ENCODE data around the gene CLEC10A. TPM values are rescaled to one million over a fixed set of nuclear protein-coding genes. Genes with fewer than 3 reads are reported as not detected.

The CLEC10A gene
- total and polyA plus RNA-seq, 2 donors (not counting 3 experiments of a cell fraction or from before 2014, with no cell fraction given), result 0.14 TPM; not detected in 1

DNA sequence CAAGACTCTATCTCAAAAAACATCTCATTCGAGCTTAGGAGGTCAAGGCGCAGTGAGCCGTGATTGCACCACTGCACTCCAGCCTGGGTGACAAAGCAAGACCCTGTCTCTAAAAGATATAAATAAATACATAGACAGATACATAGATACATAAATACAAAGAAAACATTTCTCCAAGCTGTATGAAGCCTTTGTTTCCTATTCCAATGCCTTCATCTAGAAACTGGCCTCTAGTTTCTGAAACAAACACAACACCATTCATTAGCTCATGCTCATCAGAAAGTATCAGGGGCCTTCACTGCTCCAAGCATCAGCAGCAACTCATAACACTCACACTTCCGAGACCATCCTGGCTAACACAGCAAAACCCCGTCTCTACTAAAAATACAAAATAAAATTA, 44.9 kb upstream of the CLEC10A start:
- Histone ChIP-seq H3K4me1 (ENCODE audit: control insufficient read depth, extremely low read depth, insufficient read depth, low read length) (peaks cover 8% of the 10 kb centered on the region), H3K4me3 (replicated peaks in 1 of 3; ENCODE audit: insufficient read depth in 1 of 3, low read depth in 1 of 3, low read length in 3 of 3) (no peak overlapping the region), H3K27me3 (ENCODE audit: control insufficient read depth in 2 of 2, insufficient read depth in 2 of 2, low read length in 2 of 2) (peaks cover 0 to 5% of the 10 kb centered on the region in 2 experiments), H3K36me3 (ENCODE audit: control insufficient read depth in 2 of 2, extremely low read depth in 1 of 2, insufficient read depth in 2 of 2, low read length in 2 of 2) (no peaks in the 10 kb centered on the region), H3K4me2 (ENCODE audit: insufficient read depth, low read length) (no peak overlapping the region), H3K9me3 (replicated peaks; ENCODE audit: control insufficient read depth, insufficient read depth, low read length) (no peaks in the 10 kb centered on the region), H3K9me1 (replicated peaks; ENCODE audit: control insufficient read depth, extremely low read depth, insufficient read depth, low read length) (no peaks in the 10 kb centered on the region), H3K27ac (ENCODE audit: insufficient read depth, low read depth, low read length) (no peak overlapping the region), H2AFZ (ENCODE audit: low read depth, low read length) (no peak overlapping the region), H4K20me1 (replicated peaks; ENCODE audit: control insufficient read depth, extremely low read depth, insufficient read depth, low read length) (no peaks in the 10 kb centered on the region), H3K79me2 (ENCODE audit: control insufficient read depth, insufficient read depth, low read length) (no peaks in the 10 kb centered on the region), H3K9ac (replicated peaks; ENCODE audit: extremely low read depth, insufficient read depth, low read length) (no peak overlapping the region)
- no peak for DNase-seq (ENCODE audit: low read depth, low spot score)
- POLR2A ChIA-PET, result no interaction called here
- BruUV-seq (replicated peaks), result no TSS peak
- intact Hi-C loops (cut with micrococcal nuclease) (loop anchor here (10.0 kb wide), 1 partner anchor 1210 kb away; the partner anchor contains the start of gene ODF4), dilution Hi-C loops (cut with MboI; ENCODE audit: extremely low pct_ligation_motif_present, low sequenced_read_pairs) (no loop called here)
- FAIRE-seq, result no peak
- CTCF ChIA-PET, result interaction anchor here (0.7 to 1.4 kb wide), 3 partner anchors 9 to 85 kb away, joined by 3 read pairs; no protein-coding TSS in a partner anchor
- TF ChIP-seq FOS (IDR thresholded peaks at IDR 0.05; ENCODE audit: borderline replicate concordance, insufficient read depth, low read length) (no peak), POLR2A (IDR thresholded peaks at IDR 0.05; ENCODE audit: low read depth, low read length) (no peak), POLR2AphosphoS5 (IDR thresholded peaks at IDR 0.05; ENCODE audit: insufficient read depth, low read depth, low read length) (no peak), JUN (IDR thresholded peaks at IDR 0.05; ENCODE audit: borderline replicate concordance, insufficient read depth, insufficient read length, low read depth) (no peak)

DNA sequence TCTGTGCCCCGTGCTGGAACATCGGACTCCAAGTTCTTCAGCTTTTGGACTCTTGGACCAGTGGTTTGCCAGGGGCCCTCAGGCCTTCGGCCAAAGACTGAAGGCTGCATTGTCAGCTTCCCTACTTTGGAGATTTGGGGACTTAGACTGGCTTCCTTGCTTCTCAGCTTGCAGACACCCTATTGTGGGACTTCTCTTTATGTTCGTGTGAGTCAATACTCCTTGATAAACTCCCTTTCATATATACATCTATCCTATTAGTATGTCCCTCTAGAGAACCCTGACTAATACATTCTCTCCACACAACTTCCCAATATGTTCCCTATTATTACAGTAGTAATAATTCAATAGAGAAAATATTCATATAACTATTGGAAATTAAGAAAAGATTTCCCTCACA, 43.8 kb upstream of the CLEC10A start:
- FAIRE-seq (no peak), DNase-seq (ENCODE audit: low read depth, low spot score) (no peak)
- ChIA-PET CTCF (interaction anchor here (0.8 to 1.4 kb wide), 2 partner anchors 8 kb away, joined by 3 read pairs; no protein-coding TSS in a partner anchor), POLR2A (interaction anchor here (0.6 kb wide), 1 partner anchor 71 kb away, joined by 8 read pairs; no protein-coding TSS in a partner anchor)
- Histone ChIP-seq H3K9me1 (replicated peaks; ENCODE audit: control insufficient read depth, extremely low read depth, insufficient read depth, low read length) (no peaks in the 10 kb centered on the region), H3K4me1 (ENCODE audit: control insufficient read depth, extremely low read depth, insufficient read depth, low read length) (peaks cover 8% of the 10 kb centered on the region), H3K79me2 (ENCODE audit: control insufficient read depth, insufficient read depth, low read length) (no peaks in the 10 kb centered on the region), H3K27ac (ENCODE audit: insufficient read depth, low read depth, low read length) (no peak overlapping the region), H3K27me3 (ENCODE audit: control insufficient read depth in 2 of 2, insufficient read depth in 2 of 2, low read length in 2 of 2) (peaks cover 0 to 9% of the 10 kb centered on the region in 2 experiments), H3K4me2 (ENCODE audit: insufficient read depth, low read length) (no peak overlapping the region), H3K9ac (replicated peaks; ENCODE audit: extremely low read depth, insufficient read depth, low read length) (no peak overlapping the region), H3K4me3 (replicated peaks in 1 of 3; ENCODE audit: insufficient read depth in 1 of 3, low read depth in 1 of 3, low read length in 3 of 3) (no peak overlapping the region), H3K9me3 (replicated peaks; ENCODE audit: control insufficient read depth, insufficient read depth, low read length) (no peaks in the 10 kb centered on the region), H4K20me1 (replicated peaks; ENCODE audit: control insufficient read depth, extremely low read depth, insufficient read depth, low read length) (no peaks in the 10 kb centered on the region), H3K36me3 (ENCODE audit: control insufficient read depth in 2 of 2, extremely low read depth in 1 of 2, insufficient read depth in 2 of 2, low read length in 2 of 2) (no peaks in the 10 kb centered on the region), H2AFZ (ENCODE audit: low read depth, low read length) (no peak overlapping the region)
- intact Hi-C loops (cut with micrococcal nuclease), result loop anchor here (10.0 kb wide), 1 partner anchor 1211 kb away; the partner anchor contains the start of gene ODF4
- dilution Hi-C loops (cut with MboI; ENCODE audit: extremely low pct_ligation_motif_present, low sequenced_read_pairs), result no loop called here
- no TSS peak for BruUV-seq (replicated peaks)
- TF ChIP-seq POLR2A (IDR thresholded peaks at IDR 0.05; ENCODE audit: low read depth, low read length) (no peak), GATA2 (IDR thresholded peaks at IDR 0.05; ENCODE audit: insufficient read depth, insufficient read length, low read depth, low read length) (no peak), FOS (IDR thresholded peaks at IDR 0.05; ENCODE audit: borderline replicate concordance, insufficient read depth, low read length) (no peak), MYC (IDR thresholded peaks at IDR 0.05; ENCODE audit: low read depth, low read length) (no peak), POLR2AphosphoS5 (IDR thresholded peaks at IDR 0.05; ENCODE audit: insufficient read depth, low read depth, low read length) (no peak), MAX (IDR thresholded peaks at IDR 0.05; ENCODE audit: insufficient read depth, insufficient read length) (no peak), JUN (IDR thresholded peaks at IDR 0.05; ENCODE audit: borderline replicate concordance, insufficient read depth, insufficient read length, low read depth) (no peak), CTCF (IDR thresholded peaks at IDR 0.05; ENCODE audit: extremely low read depth in 1 of 2, insufficient read depth in 1 of 2, low read depth in 1 of 2, low read length in 2 of 2) (no peak), EZH2 (IDR thresholded peaks at IDR 0.05; ENCODE audit: borderline replicate concordance, low read depth, low read length, severe bottlenecking) (no peak)

Measured in endothelial cell of umbilical vein (primary cell).